A549 (cell line): ENCODE data around the gene SETD2. TPM values are rescaled to one million over a fixed set of nuclear protein-coding genes. Genes with fewer than 3 reads are reported as not detected.

ENCODE experiments used
- ATAC-seq, 2 experiments: fragments of 200-7000 bp in 1 of 2; fragments of >200 bp in 1 of 2; cut with Nextera tagmentation in 1 of 2; cut with Tn5 transposase in 1 of 2; 3 replicates each; pipeline versions ENCODE4 v1.8.0 to v1.9.1; 2018 to 2020; ENCODE audit warnings: mild to moderate bottlenecking in 1 of 2, moderate library complexity in 1 of 2
- CTCF ChIA-PET: fragments of 300-600 bp; sonication (Branson Sonifier 250); formaldehyde crosslinking; extraction: SDS; loops from one replicate; lab custom pipeline; 2021; ENCODE audit warnings: antibody characterized with exemption, inconsistent platforms; lab: Yijun Ruan, JAX
- POLR2A ChIA-PET: fragments of 350-600 bp; formaldehyde crosslinking; extraction: SDS; loops from one replicate; lab custom pipeline; 2021; ENCODE audit warnings: antibody characterized with exemption, inconsistent platforms; lab: Yijun Ruan, JAX
- DNase-seq, 2 experiments: peaks; one replicate each; pipeline versions ENCODE4 v3.0.0 to v3.0.0-alpha.2; 2011 to 2016; ENCODE audit warnings: low read depth in 1 of 2, low spot score in 1 of 2
- FAIRE-seq: peaks from 2 replicates; lab custom pipeline; 2011; peaks lifted over from hg19 to GRCh38; lab: Jason Lieb, UNC
- H3K27ac ChIP-seq, 2 experiments: fragments of >200 bp; sonication (Bioruptor Twin); formaldehyde crosslinking; 3 replicates each; pipeline ENCODE4 v1.5.1; 2016 to 2017
- H3K4me1 ChIP-seq: fragments of >200 bp; sonication (Bioruptor Twin); formaldehyde crosslinking; 3 replicates; pipeline ENCODE4 v1.6.1; 2016
- H3K4me2 ChIP-seq: fragments of >200 bp; sonication (Bioruptor Twin); formaldehyde crosslinking; 3 replicates; pipeline ENCODE4 v1.6.1; 2016
- H3K4me3 ChIP-seq: fragments of >200 bp; sonication (Bioruptor Twin); formaldehyde crosslinking; 3 replicates; pipeline ENCODE4 v1.5.1; 2016
- H3K9me3 ChIP-seq: fragments of >200 bp; sonication (Bioruptor Twin); formaldehyde crosslinking; 3 replicates; pipeline ENCODE4 v1.6.1; 2016
- BCL3 ChIP-seq: fragments of >200 bp; sonication (Bioruptor Twin); formaldehyde crosslinking; IDR thresholded peaks from 3 replicates; pipeline ENCODE4 v1.6.1; 2016
- BHLHE40 ChIP-seq: IDR thresholded peaks from 2 replicates; pipeline ENCODE4 v1.6.1; 2012; ENCODE audit warnings: low read depth, low read length, inconsistent platforms
- CBX8 ChIP-seq: fragments of 200-600 bp; sonication (generic); IDR thresholded peaks from 2 replicates; pipeline ENCODE4 v1.6.1; 2016
- CHD4 ChIP-seq: fragments of 200-600 bp; sonication (generic); IDR thresholded peaks from 2 replicates; pipeline ENCODE4 v1.6.1; 2016; ENCODE audit warnings: antibody characterized with exemption, mild to moderate bottlenecking, borderline replicate concordance
- E2F6 ChIP-seq: IDR thresholded peaks from 2 replicates; pipeline ENCODE4 v1.6.1; 2012; ENCODE audit warnings: low read depth, borderline replicate concordance
- EHMT2 ChIP-seq: fragments of 200-600 bp; sonication (generic); IDR thresholded peaks from 2 replicates; pipeline ENCODE4 v1.6.1; 2016; ENCODE audit warnings: antibody characterized with exemption, low read depth, mild to moderate bottlenecking, moderate library complexity
- HMGXB4 ChIP-seq: fragments of 250-450 bp; sonication (Bioruptor Pico); IDR thresholded peaks from 2 replicates; pipeline ENCODE4 v1.5.0; 2021; ENCODE audit warnings: mild to moderate bottlenecking, moderate library complexity, borderline replicate concordance
- NFE2L2 ChIP-seq: fragments of 150-350 bp; conservative IDR thresholded peaks from 2 replicates; pipeline ENCODE4 v1.6.1; 2014; ENCODE audit warnings: low read length
- NPAS2 ChIP-seq: fragments of 250-450 bp; sonication (Bioruptor Pico); IDR thresholded peaks from 2 replicates; pipeline ENCODE4 v1.8.0; 2022; ENCODE audit warnings: mild to moderate bottlenecking, moderate library complexity, borderline replicate concordance
- PBX3 ChIP-seq: IDR thresholded peaks from 2 replicates; pipeline ENCODE4 v1.6.1; 2012
- PHF8 ChIP-seq: fragments of 200-600 bp; sonication (generic); IDR thresholded peaks from 2 replicates; pipeline ENCODE4 v1.6.1; 2016; ENCODE audit warnings: low read depth, mild to moderate bottlenecking, antibody characterized with exemption, moderate library complexity, borderline replicate concordance
- REST ChIP-seq: fragments of 200-600 bp; sonication (generic); IDR thresholded peaks from 2 replicates; pipeline ENCODE4 v1.6.1; 2016; ENCODE audit warnings: antibody characterized with exemption, mild to moderate bottlenecking, moderate library complexity
- TP53 ChIP-seq: fragments of 250-450 bp; sonication (Bioruptor Pico); IDR thresholded peaks from 2 replicates; pipeline ENCODE4 v1.5.0; 2021; ENCODE audit warnings: mild to moderate bottlenecking, moderate library complexity
- ZNF302 ChIP-seq: fragments of 250-450 bp; sonication (Bioruptor Pico); IDR thresholded peaks from 2 replicates; pipeline ENCODE4 v1.9.0; 2021; ENCODE audit warnings: inconsistent platforms, mild to moderate bottlenecking, moderate library complexity
- WGBS: methylation state at CpG from one replicate; pipeline ENCODE4 v1.1.6; 2017; ENCODE audit errors: missing lambda C conversion rate; 5-methylcytosine and 5-hydroxymethylcytosine counted together
- polyA plus RNA-seq, 4 experiments: library from polyadenylated mRNA; depleted of rRNA in 3 of 4; stranded (reverse); fragments of >200 nt; fragmentation: RNase III in 1 of 4; extraction: RNeasy Plus Mini Kit Qiagen cat#74134 plus additional on column Dnase treatment in 1 of 4; gene quantifications; 2 replicates in 3 of 4; 3 replicates in 1 of 4; pipeline ENCODE4 v1.2.3, GENCODE V29; 2011 to 2017

SETD2 gene
- polyA plus RNA-seq, 2 of the 4 experiments (the other 2 are of a cell fraction), result 16.8 to 26.1 TPM

GRCh38 chr3:47005212-47006144, 158.4 kb downstream of the SETD2 start:
- ATAC-seq, result no peak
- Histone ChIP-seq H3K9me3 (no peaks in the 10 kb centered on the region), H3K4me3 (no peak overlapping the region), H3K27ac (no peak overlapping the region), H3K4me2 (no peak overlapping the region), H3K4me1 (peaks cover 2% of the 10 kb centered on the region; the same call in 1 of the 3 replicates)
- no peak for FAIRE-seq
- no peak for TF ChIP-seq BHLHE40
- no peak for TF ChIP-seq TP53
- no peak for TF ChIP-seq CHD4
- TF ChIP-seq HMGXB4 (CRISPR knock-in tag), result no peak
- TF ChIP-seq REST, result no peak
- TF ChIP-seq PHF8, result no peak
- no peak for TF ChIP-seq EHMT2
- POLR2A ChIA-PET, result no interaction called here
- DNase-seq, result no peak
- 89% methylated on average over 13 of the region's 32 CpGs for WGBS
- CTCF ChIA-PET, result interaction anchor here (1.1 to 1.5 kb wide), 3 partner anchors 11 to 287 kb away, joined by 3 read pairs; no protein-coding TSS in a partner anchor

- 93% methylated on average over 9 of the region's 17 CpGs for WGBS
- no peak for ATAC-seq
- Histone ChIP-seq H3K4me3 (no peak overlapping the region), H3K9me3 (no peaks in the 10 kb centered on the region), H3K4me2 (no peak overlapping the region), H3K27ac (no peak overlapping the region)
- TF ChIP-seq HMGXB4 (CRISPR knock-in tag), result no peak
- TF ChIP-seq E2F6, result no peak
- no peak for TF ChIP-seq ZNF302 (CRISPR knock-in tag)
- no peak for TF ChIP-seq NPAS2 (CRISPR knock-in tag)
- no peak for TF ChIP-seq BCL3
- TF ChIP-seq NFE2L2, result no peak
- TF ChIP-seq CBX8, result no peak
- TF ChIP-seq PBX3, result no peak
- TF ChIP-seq, all 56 proteins: peak for 0
- CTCF ChIA-PET, result interaction anchor here (1.1 to 1.5 kb wide), 2 partner anchors 10 to 12 kb away, joined by 3 read pairs; no protein-coding TSS in a partner anchor
- DNase-seq (no peak), FAIRE-seq (no peak)
- H3K4me1 ChIP-seq, result peaks cover 6% of the 10 kb centered on the region; the same call in 1 of the 3 replicates
- POLR2A ChIA-PET, result no interaction called here
Observed at GRCh38 chr3:47004369-47005211, 159.3 kb downstream of the SETD2 start.
